Gastrocnemius medialis (tissue), 4 donors: Measurements from ENCODE around the gene PAK4.

ENCODE experiments used
- POLR2A ChIP-seq, 2 donors: fragments of 450-650 bp; IDR thresholded peaks; one replicate each; pipeline ENCODE4 v1.6.1; 2017; ENCODE audit warnings: antibody characterized with exemption in 2 of 2, mild to moderate bottlenecking in 2 of 2, moderate library complexity in 2 of 2
- TF ChIP-seq, protein P1 (sequence below), 5 experiments: fragments of 450-650 bp in 3 of 5; fragments of 200-600 bp in 2 of 5; sonication (generic) in 2 of 5; IDR thresholded peaks in 4 of 5; conservative IDR thresholded peaks in 1 of 5; 1 replicate in 4 of 5; 2 replicates in 1 of 5; pipeline ENCODE4 v1.5.1; 2016 to 2019; ENCODE audit warnings: antibody characterized with exemption in 5 of 5, mild to moderate bottlenecking in 3 of 5, moderate library complexity in 3 of 5

- TF ChIP-seq, protein P1, sequence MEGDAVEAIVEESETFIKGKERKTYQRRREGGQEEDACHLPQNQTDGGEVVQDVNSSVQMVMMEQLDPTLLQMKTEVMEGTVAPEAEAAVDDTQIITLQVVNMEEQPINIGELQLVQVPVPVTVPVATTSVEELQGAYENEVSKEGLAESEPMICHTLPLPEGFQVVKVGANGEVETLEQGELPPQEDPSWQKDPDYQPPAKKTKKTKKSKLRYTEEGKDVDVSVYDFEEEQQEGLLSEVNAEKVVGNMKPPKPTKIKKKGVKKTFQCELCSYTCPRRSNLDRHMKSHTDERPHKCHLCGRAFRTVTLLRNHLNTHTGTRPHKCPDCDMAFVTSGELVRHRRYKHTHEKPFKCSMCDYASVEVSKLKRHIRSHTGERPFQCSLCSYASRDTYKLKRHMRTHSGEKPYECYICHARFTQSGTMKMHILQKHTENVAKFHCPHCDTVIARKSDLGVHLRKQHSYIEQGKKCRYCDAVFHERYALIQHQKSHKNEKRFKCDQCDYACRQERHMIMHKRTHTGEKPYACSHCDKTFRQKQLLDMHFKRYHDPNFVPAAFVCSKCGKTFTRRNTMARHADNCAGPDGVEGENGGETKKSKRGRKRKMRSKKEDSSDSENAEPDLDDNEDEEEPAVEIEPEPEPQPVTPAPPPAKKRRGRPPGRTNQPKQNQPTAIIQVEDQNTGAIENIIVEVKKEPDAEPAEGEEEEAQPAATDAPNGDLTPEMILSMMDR (IDR thresholded peaks at IDR 0.05 in 4 of 5, conservative IDR thresholded peaks at IDR 0.05 in 1 of 5), result no peak
- TF ChIP-seq POLR2A (IDR thresholded peaks at IDR 0.05), result no peak
Measured at GRCh38 chr19:39154100-39154628, 28.6 kb downstream of the PAK4 start.
